Bronchial epithelial cell (primary cell): ENCODE results near the gene SF3B3. TPM values are rescaled to one million over a fixed set of nuclear protein-coding genes. Genes with fewer than 3 reads are reported as not detected.

ENCODE experiments used
- DNase-seq: peaks from one replicate; pipeline ENCODE4 v3.0.0-alpha.2; 2010; ENCODE audit warnings: low read depth
- FAIRE-seq: peaks from 2 replicates; lab custom pipeline; 2011; peaks lifted over from hg19 to GRCh38; lab: Jason Lieb, UNC
- H3K27me3 ChIP-seq: 2 replicates; pipeline ENCODE4 v1.5.1; 2011; ENCODE audit warnings: low read length; ENCODE audit not compliant: control insufficient read depth, insufficient read depth
- H3K36me3 ChIP-seq: 2 replicates; pipeline ENCODE4 v1.5.1; 2011; ENCODE audit warnings: low read length; ENCODE audit not compliant: control insufficient read depth, insufficient read depth
- H3K4me3 ChIP-seq: 2 replicates; pipeline ENCODE4 v1.5.1; 2011; ENCODE audit warnings: mild to moderate bottlenecking, low read depth, low read length, control low read depth
- total RNA-seq: library from RNA; depleted of rRNA; stranded (reverse); fragments of >200 nt; gene quantifications from 2 replicates; pipeline ENCODE4 v1.2.1, GENCODE V29; 2014
- TF ChIP-seq, protein P1 (sequence below): IDR thresholded peaks from 2 replicates; pipeline ENCODE4 v1.5.1; 2011; ENCODE audit warnings: mild to moderate bottlenecking, moderate library complexity, low read length, control low read depth, inconsistent platforms; ENCODE audit not compliant: insufficient read depth, severe bottlenecking

SF3B3 gene
- total RNA-seq, 1 donor from 2014 or later, result 80.6 TPM

GRCh38 chr16:70478912-70479341, 44.7 kb upstream of the SF3B3 start:
- FAIRE-seq (peak; percentile 32), DNase-seq (no peak)
- TF ChIP-seq, protein P1, sequence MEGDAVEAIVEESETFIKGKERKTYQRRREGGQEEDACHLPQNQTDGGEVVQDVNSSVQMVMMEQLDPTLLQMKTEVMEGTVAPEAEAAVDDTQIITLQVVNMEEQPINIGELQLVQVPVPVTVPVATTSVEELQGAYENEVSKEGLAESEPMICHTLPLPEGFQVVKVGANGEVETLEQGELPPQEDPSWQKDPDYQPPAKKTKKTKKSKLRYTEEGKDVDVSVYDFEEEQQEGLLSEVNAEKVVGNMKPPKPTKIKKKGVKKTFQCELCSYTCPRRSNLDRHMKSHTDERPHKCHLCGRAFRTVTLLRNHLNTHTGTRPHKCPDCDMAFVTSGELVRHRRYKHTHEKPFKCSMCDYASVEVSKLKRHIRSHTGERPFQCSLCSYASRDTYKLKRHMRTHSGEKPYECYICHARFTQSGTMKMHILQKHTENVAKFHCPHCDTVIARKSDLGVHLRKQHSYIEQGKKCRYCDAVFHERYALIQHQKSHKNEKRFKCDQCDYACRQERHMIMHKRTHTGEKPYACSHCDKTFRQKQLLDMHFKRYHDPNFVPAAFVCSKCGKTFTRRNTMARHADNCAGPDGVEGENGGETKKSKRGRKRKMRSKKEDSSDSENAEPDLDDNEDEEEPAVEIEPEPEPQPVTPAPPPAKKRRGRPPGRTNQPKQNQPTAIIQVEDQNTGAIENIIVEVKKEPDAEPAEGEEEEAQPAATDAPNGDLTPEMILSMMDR, result no peak
- Histone ChIP-seq H3K27me3 (no peaks in the 10 kb centered on the region), H3K36me3 (peaks cover 19% of the 10 kb centered on the region), H3K4me3 (no peak overlapping the region)

DNA sequence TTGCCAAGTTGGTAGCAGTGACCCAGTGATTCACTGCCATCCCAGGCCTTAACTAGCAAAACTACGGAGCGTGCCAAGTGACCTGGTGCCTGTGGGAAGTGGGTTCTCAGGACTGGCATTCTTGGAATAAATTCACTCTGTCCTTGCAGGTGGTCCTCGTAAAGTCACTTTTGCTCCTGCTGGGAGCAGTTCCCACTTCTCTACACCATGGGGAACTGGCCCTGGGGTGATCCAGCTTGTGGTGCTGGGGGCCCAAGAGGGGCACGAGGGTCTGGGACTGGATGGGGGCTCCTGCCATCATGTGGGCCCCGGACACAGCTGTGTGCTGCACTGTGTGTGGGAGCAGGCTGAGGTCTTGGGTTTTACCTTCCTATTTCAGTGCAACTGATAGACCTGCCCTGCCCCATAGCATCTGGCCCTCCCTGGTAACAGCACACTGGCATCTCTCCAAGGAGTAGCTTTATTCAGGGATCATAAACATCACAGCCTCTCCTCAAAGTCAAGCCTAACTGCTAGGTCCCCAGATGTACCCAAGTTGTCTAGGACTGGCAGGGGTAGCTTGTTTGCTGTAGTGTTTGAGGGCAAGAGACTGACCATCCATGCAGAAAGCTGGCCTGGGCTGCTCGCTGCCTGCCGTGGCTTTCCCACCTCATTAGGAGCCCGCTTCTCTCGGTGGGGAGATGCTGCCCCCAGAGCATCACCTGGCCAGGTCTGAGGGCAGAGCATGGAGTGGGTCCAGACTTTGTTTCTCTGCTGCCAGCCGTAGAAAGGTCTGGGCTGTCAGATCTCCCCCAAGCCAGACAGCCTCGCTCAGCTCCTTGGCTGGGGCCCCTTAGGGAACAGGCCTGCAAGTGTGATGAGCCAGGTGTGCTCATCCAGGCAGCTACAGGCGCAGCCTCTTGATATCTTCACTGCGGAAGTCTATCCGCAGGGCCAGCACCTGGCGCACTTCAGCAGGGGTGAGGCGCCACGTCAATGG, 43.2 kb upstream of the SF3B3 start:
- Histone ChIP-seq H3K4me3 (no peak overlapping the region), H3K27me3 (no peaks in the 10 kb centered on the region), H3K36me3 (peaks cover 19% of the 10 kb centered on the region)
- TF ChIP-seq, protein P1, result no peak
- no peak for FAIRE-seq
- DNase-seq, result no peak

DNA sequence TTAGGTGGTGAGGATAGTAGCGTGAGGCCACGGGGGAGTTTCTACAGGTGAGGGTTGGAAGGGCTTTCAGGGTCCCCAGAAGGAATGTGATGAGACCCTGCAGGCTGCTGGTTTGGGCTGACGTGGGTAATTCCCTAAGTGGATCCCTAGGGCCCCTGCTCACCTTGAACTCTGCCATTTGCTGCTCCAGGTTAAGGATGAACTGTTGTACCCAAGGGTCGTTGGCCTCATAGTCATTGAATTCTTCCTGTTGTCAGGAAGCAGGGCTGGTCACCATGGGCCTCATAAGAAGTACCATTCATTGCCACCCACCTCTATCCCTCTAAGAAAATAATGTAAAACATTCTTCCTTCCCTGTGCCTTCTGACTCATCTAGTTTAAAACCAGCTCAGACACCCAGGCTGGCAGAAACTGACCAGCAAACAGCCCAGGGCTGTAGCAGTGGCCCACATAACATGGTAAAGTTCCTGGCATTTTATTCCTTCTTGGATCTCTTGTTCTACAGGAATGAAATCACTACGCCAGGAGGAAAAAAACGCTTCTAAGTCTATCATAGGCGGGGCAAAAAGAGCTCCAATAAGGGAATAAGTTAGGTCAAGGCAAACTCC, 41.6 kb upstream of the SF3B3 start:
- peak; percentile 29 for DNase-seq
- TF ChIP-seq, protein P1, result no peak

DNA sequence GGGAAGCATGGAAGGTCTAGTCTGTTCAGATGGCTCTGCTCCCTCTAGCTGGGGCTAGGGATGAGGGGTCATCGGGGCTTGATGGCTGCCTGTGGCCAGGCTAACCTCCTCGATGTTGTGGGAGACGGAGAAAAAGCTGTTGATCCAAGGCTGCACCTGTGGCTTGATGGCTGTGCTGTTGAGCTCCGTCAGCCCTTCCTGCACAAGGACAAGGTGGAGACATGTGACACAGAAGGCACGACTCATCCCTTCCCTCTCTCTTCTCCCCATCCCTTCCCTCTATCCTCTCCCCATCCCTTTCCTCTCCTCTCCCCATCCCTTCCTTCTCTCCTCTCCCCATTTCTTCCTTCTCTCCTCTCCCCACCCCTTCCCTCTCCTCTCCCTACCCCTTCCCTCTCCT, 41.0 kb upstream of the SF3B3 start:
- DNase-seq (no peak), FAIRE-seq (peak; percentile 18)
- TF ChIP-seq, protein P1, result no peak
- Histone ChIP-seq H3K36me3 (peaks cover 23% of the 10 kb centered on the region), H3K27me3 (no peaks in the 10 kb centered on the region), H3K4me3 (no peak overlapping the region)

More for the DNA sequence above, 41.6 kb upstream of the SF3B3 start:
- Histone ChIP-seq H3K4me3 (no peak overlapping the region), H3K36me3 (peaks cover 23% of the 10 kb centered on the region), H3K27me3 (no peaks in the 10 kb centered on the region)
- no peak for FAIRE-seq

GRCh38 chr16:70483426-70483825, 40.2 kb upstream of the SF3B3 start:
- DNase-seq, result no peak
- FAIRE-seq, result peak; percentile 7
- Histone ChIP-seq H3K27me3 (no peaks in the 10 kb centered on the region), H3K36me3 (peaks cover 21% of the 10 kb centered on the region), H3K4me3 (no peak overlapping the region)
- TF ChIP-seq, protein P1, result no peak
